ENCODE measurements around the gene SRPK3.

The SRPK3 gene

DNA sequence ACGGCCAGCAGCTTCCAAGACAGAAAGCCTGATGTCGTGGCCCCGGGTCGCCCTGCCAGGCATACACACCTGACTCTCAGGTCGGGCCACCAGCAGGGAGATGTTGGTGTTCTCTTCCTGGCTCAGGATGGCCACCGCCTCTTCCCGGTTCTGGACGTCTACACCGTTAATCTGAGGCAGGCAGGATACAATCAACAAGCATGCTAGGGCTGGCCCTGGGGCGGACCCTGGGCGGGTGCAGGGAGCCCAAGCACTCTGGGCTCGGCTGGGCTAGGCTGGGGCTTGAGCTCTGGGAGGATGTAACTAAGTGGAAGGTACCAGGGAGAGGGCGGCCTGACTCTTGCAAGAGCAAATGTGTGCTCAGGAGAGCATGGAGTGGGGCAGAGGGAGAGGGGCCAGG lies 24.6 kb downstream of the SRPK3 start:
- no peak overlapping the region for H3K27ac ChIP-seq (ENCODE audit: low read depth, low read length, poor library complexity, severe bottlenecking)
- no peak overlapping the region for H3K9ac ChIP-seq (ENCODE audit: low read length)
- no peaks in the 10 kb centered on the region for H3F3A ChIP-seq (ENCODE audit: insufficient read depth, low read length)

GRCh38 chrX:153806999-153807575 lies 26.2 kb downstream of the SRPK3 start:
- Histone ChIP-seq H3K9ac (ENCODE audit: low read length) (no peak overlapping the region), H3K4me3 (ENCODE audit: low read depth, low read length, poor library complexity, severe bottlenecking) (no peak overlapping the region), H3K4me1 (ENCODE audit: insufficient read depth, low read length, severe bottlenecking) (no peaks in the 10 kb centered on the region), H3K9me3 (ENCODE audit: low read length) (no peaks in the 10 kb centered on the region), H3K4me2 (ENCODE audit: low read length) (no peak overlapping the region), H2AFZ (ENCODE audit: low read length) (no peak overlapping the region), H3K79me2 (ENCODE audit: insufficient read depth, low read length) (no peaks in the 10 kb centered on the region), H4K20me1 (ENCODE audit: insufficient read depth, low read length) (no peaks in the 10 kb centered on the region), H3K27me3 (ENCODE audit: insufficient read depth, low read length) (no peaks in the 10 kb centered on the region), H3K36me3 (ENCODE audit: insufficient read depth, low read length) (no peaks in the 10 kb centered on the region), H3K9me2 (ENCODE audit: low read depth, low read length) (no peaks in the 10 kb centered on the region), H3K27ac (ENCODE audit: low read depth, low read length, poor library complexity, severe bottlenecking) (no peak overlapping the region), H3F3A (ENCODE audit: insufficient read depth, low read length) (no peaks in the 10 kb centered on the region)
- TF ChIP-seq CTCF (IDR thresholded peaks at IDR 0.05; ENCODE audit: low read length) = no peak
- no peak for TF ChIP-seq EZH2 (IDR thresholded peaks at IDR 0.05; ENCODE audit: borderline replicate concordance, low read length)

More for the DNA sequence above, 24.6 kb downstream of the SRPK3 start:
- H3K4me1 ChIP-seq (ENCODE audit: insufficient read depth, low read length, severe bottlenecking) = no peaks in the 10 kb centered on the region
- H4K20me1 ChIP-seq (ENCODE audit: insufficient read depth, low read length) = no peaks in the 10 kb centered on the region
- H3K4me3 ChIP-seq (ENCODE audit: low read depth, low read length, poor library complexity, severe bottlenecking) = no peak overlapping the region
- H3K27me3 ChIP-seq (ENCODE audit: insufficient read depth, low read length) = no peaks in the 10 kb centered on the region
- no peak overlapping the region for H2AFZ ChIP-seq (ENCODE audit: low read length)
- H3K9me2 ChIP-seq (ENCODE audit: low read depth, low read length) = no peaks in the 10 kb centered on the region
- no peak overlapping the region for H3K4me2 ChIP-seq (ENCODE audit: low read length)
- no peak for TF ChIP-seq EZH2 (IDR thresholded peaks at IDR 0.05; ENCODE audit: borderline replicate concordance, low read length)
- TF ChIP-seq CTCF (IDR thresholded peaks at IDR 0.05; ENCODE audit: low read length) = no peak
- H3K36me3 ChIP-seq (ENCODE audit: insufficient read depth, low read length) = no peaks in the 10 kb centered on the region
- H3K79me2 ChIP-seq (ENCODE audit: insufficient read depth, low read length) = no peaks in the 10 kb centered on the region
- H3K9me3 ChIP-seq (ENCODE audit: low read length) = no peaks in the 10 kb centered on the region

DNA sequence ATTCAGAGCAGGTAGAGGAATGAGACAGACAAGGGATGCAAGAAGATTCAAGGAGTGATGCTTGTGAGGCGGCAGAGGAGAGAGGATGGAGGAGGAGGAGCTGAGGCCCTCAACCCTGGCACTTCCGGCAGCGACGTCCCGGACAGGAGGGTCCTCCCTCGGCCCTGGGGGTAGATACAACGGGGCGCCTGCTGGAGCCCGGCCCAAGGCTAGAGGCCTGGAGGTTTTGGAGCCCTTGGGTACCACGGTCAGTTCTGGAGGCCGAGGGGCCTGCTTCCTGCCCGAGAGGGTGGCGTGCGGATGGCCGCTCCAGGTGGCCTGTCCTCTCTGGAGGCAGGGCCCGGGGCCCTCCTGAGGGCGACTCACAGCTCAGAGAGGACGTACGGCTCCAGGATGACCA lies 27.1 kb downstream of the SRPK3 start:
- no peak overlapping the region for H2AFZ ChIP-seq (ENCODE audit: low read length)
- H3K9me2 ChIP-seq (ENCODE audit: low read depth, low read length) = no peaks in the 10 kb centered on the region
- H3K27me3 ChIP-seq (ENCODE audit: insufficient read depth, low read length) = no peaks in the 10 kb centered on the region
- no peaks in the 10 kb centered on the region for H3K9me3 ChIP-seq (ENCODE audit: low read length)
- no peak for TF ChIP-seq EZH2 (IDR thresholded peaks at IDR 0.05; ENCODE audit: borderline replicate concordance, low read length)
- TF ChIP-seq CTCF (IDR thresholded peaks at IDR 0.05; ENCODE audit: low read length) = no peak
- H4K20me1 ChIP-seq (ENCODE audit: insufficient read depth, low read length) = no peaks in the 10 kb centered on the region
- H3K36me3 ChIP-seq (ENCODE audit: insufficient read depth, low read length) = no peaks in the 10 kb centered on the region
- H3K4me3 ChIP-seq (ENCODE audit: low read depth, low read length, poor library complexity, severe bottlenecking) = no peak overlapping the region
- H3K4me1 ChIP-seq (ENCODE audit: insufficient read depth, low read length, severe bottlenecking) = no peaks in the 10 kb centered on the region
- no peaks in the 10 kb centered on the region for H3K79me2 ChIP-seq (ENCODE audit: insufficient read depth, low read length)
- no peak overlapping the region for H3K9ac ChIP-seq (ENCODE audit: low read length)
- H3F3A ChIP-seq (ENCODE audit: insufficient read depth, low read length) = no peaks in the 10 kb centered on the region
- no peak overlapping the region for H3K27ac ChIP-seq (ENCODE audit: low read depth, low read length, poor library complexity, severe bottlenecking)
- H3K4me2 ChIP-seq (ENCODE audit: low read length) = no peak overlapping the region
